K562 (cell line): Measurements from ENCODE around the gene PDPK1. TPM values are rescaled to one million over a fixed set of nuclear protein-coding genes. Genes with fewer than 3 reads are reported as not detected.

ENCODE experiments used
- CBX5 ChIP-seq: IDR thresholded peaks from 2 replicates; pipeline ENCODE4 v1.6.1; 2014; ENCODE audit warnings: low read depth, borderline replicate concordance
- CEBPB ChIP-seq: fragments of 450-650 bp; IDR thresholded peaks from 2 replicates; pipeline ENCODE4 v1.6.1; 2016; ENCODE audit warnings: missing genetic modification characterization, missing compliant biosample characterization
- CHD4 ChIP-seq: fragments of 200-600 bp; sonication (generic); IDR thresholded peaks from 3 replicates; pipeline ENCODE4 v1.6.1; 2012; ENCODE audit warnings: low read depth, mild to moderate bottlenecking, mixed read lengths, low read length, inconsistent platforms; ENCODE audit not compliant: insufficient read depth, insufficient replicate concordance, poor library complexity, severe bottlenecking
- CREB1 ChIP-seq, 2 experiments: sonication (generic) in 1 of 2; formaldehyde crosslinking in 1 of 2; IDR thresholded peaks; 2 replicates each; pipeline versions ENCODE4 v1.6.1 to v1.8.0; 2012 to 2022; ENCODE audit warnings: inconsistent platforms in 1 of 2, mild to moderate bottlenecking in 1 of 2, missing genetic modification reagents in 1 of 2, moderate library complexity in 1 of 2
- ETV6 ChIP-seq, 3 experiments: fragments of 150-350 bp in 1 of 3; sonication (generic) in 1 of 3; formaldehyde crosslinking in 1 of 3; IDR thresholded peaks; 2 replicates each; pipeline versions ENCODE4 v1.6.1 to v1.8.0; 2014 to 2022; ENCODE audit warnings: borderline replicate concordance in 2 of 3, low read depth in 2 of 3, antibody characterized with exemption in 1 of 3, low read length in 1 of 3, mild to moderate bottlenecking in 1 of 3, missing genetic modification reagents in 1 of 3
- HDAC2 ChIP-seq: fragments of 450-650 bp; IDR thresholded peaks from 2 replicates; pipeline ENCODE4 v1.6.1; 2016; ENCODE audit warnings: mild to moderate bottlenecking
- KLF10 ChIP-seq: fragments of 250-450 bp; sonication (Bioruptor Pico); IDR thresholded peaks from 2 replicates; pipeline ENCODE4 v1.6.1; 2021; ENCODE audit warnings: matching md5 sums
- LEF1 ChIP-seq: fragments of 450-650 bp; IDR thresholded peaks from 2 replicates; pipeline ENCODE4 v1.6.1; 2016; ENCODE audit warnings: mild to moderate bottlenecking
- NCOA2 ChIP-seq, 2 experiments: fragments of 450-650 bp; IDR thresholded peaks; 2 replicates each; pipeline ENCODE4 v1.6.1; 2018; ENCODE audit warnings: mild to moderate bottlenecking in 2 of 2, moderate library complexity in 1 of 2; ENCODE audit not compliant: partially characterized antibody in 2 of 2
- PCBP2 ChIP-seq: fragments of 200-400 bp; formaldehyde crosslinking; IDR thresholded peaks from 2 replicates; pipeline ENCODE4 v1.6.1; 2018; ENCODE audit warnings: low read length, low read depth, mild to moderate bottlenecking, moderate library complexity; ENCODE audit not compliant: poor library complexity, severe bottlenecking
- RREB1 ChIP-seq: fragments of 250-450 bp; sonication (Bioruptor Pico); IDR thresholded peaks from 2 replicates; pipeline ENCODE4 v1.4.0; 2020
- SMARCA4 ChIP-seq: fragments of 450-650 bp; IDR thresholded peaks from 2 replicates; pipeline ENCODE4 v1.6.1; 2016
- TEAD2 ChIP-seq: fragments of 450-650 bp; IDR thresholded peaks from 2 replicates; pipeline ENCODE4 v1.6.1; 2016; ENCODE audit warnings: missing genetic modification characterization, control low read depth, missing compliant biosample characterization
- TEAD4 ChIP-seq, 2 experiments: sonication (generic) in 1 of 2; formaldehyde crosslinking in 1 of 2; IDR thresholded peaks; 2 replicates each; pipeline versions ENCODE4 v1.6.1 to v1.8.0; 2012 to 2022; ENCODE audit warnings: borderline replicate concordance in 1 of 2, inconsistent platforms in 1 of 2, low read length in 1 of 2, mild to moderate bottlenecking in 1 of 2, missing genetic modification reagents in 1 of 2
- TGIF2 ChIP-seq: sonication (generic); formaldehyde crosslinking; IDR thresholded peaks from 2 replicates; pipeline ENCODE4 v1.8.1; 2022; ENCODE audit warnings: mild to moderate bottlenecking, missing genetic modification reagents, moderate library complexity
- ZBTB17 ChIP-seq: fragments of 450-650 bp; formaldehyde crosslinking; IDR thresholded peaks from 2 replicates; pipeline ENCODE4 v1.4.0; 2020; ENCODE audit warnings: mild to moderate bottlenecking
- ZBTB8A ChIP-seq: fragments of 450-650 bp; IDR thresholded peaks from 2 replicates; pipeline ENCODE4 v1.6.1; 2018; ENCODE audit warnings: mild to moderate bottlenecking, moderate library complexity; ENCODE audit not compliant: partially characterized antibody
- ZNF717 ChIP-seq: fragments of 250-450 bp; sonication (Bioruptor Pico); IDR thresholded peaks from 2 replicates; pipeline ENCODE4 v1.5.0; 2021
- polyA plus RNA-seq, 8 experiments: library from polyadenylated mRNA; depleted of rRNA in 4 of 8; stranded (reverse) in 5 of 8; unstranded in 3 of 8; fragments of >200 nt; fragmentation: Nextera tagmentation in 2 of 8; fragmentation: Illumina TruSeq in 1 of 8; extraction: Ambion mirVana in 2 of 8; extraction: Trizol in 1 of 8; gene quantifications; 2 replicates each; pipeline versions ENCODE4 v1.2.1 to v1.2.3, GENCODE V29; 2011 to 2014; ENCODE audit warnings: inconsistent platforms in 1 of 8, missing spikeins in 1 of 8
- total RNA-seq, 7 experiments: library from RNA; depleted of rRNA in 6 of 7; stranded (reverse); fragments of >200 nt in 6 of 7; fragmentation: Illumina TruSeq in 2 of 7; extraction: Trizol in 2 of 7; gene quantifications; 2 replicates each; pipeline versions ENCODE4 v1.2.1 to v1.2.3, GENCODE V29; 2011 to 2021; ENCODE audit warnings: low replicate concordance in 1 of 7
- TF ChIP-seq, protein P1 (sequence below): fragments of 250-450 bp; sonication (Bioruptor Pico); IDR thresholded peaks from 2 replicates; pipeline ENCODE4 v1.8.0; 2022; ENCODE audit warnings: moderate library complexity, mild to moderate bottlenecking, inconsistent platforms

Gene PDPK1
- total and polyA plus RNA-seq, 9 of the 15 experiments (the other 6 are each of a cell fraction or from before 2014, with no cell fraction given), result 4.0 to 37.2 (median 18.7) TPM

DNA sequence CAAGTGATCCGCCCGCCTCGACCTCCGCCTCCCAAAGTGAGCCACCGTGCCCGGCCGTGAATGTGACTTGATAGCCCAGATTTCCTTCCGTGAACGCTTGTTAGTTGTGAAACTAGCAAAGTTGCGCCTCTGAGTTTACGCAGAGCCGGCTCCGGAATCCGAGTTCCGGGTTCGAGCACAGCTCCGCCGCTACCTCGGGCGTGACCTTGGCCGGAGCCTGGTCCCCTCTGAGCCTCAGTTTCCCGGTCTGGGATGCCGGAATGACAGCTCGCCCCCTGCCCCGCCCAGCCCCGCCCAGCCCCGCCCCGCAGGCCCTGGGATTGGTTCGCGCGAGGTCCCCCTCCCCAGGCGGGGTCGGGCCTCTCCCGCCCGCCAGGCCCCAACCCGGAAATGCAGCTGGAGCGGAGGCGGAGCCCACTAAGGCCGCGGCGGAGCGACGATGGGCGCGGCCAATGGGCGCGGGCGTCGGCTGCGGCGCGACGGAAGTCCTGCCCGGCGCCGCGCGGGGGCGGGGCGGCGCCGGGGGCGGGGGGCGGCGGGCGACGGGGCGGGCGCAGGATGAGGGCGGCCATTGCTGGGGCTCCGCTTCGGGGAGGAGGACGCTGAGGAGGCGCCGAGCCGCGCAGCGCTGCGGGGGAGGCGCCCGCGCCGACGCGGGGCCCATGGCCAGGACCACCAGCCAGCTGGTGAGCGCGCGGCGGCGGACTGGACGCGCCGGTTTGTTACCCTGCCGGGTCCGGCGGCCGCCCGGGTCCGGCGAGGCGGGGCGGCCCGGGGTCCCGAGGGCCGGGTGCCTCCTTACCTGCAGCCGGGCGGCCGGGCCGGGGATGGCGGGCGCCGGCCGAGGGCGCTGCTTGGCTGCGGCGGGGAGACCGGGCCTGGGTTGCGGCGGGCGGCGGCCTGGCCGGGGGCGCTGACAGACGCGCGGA, at the start of gene PDPK1 (continued):
- TF ChIP-seq, protein P1, sequence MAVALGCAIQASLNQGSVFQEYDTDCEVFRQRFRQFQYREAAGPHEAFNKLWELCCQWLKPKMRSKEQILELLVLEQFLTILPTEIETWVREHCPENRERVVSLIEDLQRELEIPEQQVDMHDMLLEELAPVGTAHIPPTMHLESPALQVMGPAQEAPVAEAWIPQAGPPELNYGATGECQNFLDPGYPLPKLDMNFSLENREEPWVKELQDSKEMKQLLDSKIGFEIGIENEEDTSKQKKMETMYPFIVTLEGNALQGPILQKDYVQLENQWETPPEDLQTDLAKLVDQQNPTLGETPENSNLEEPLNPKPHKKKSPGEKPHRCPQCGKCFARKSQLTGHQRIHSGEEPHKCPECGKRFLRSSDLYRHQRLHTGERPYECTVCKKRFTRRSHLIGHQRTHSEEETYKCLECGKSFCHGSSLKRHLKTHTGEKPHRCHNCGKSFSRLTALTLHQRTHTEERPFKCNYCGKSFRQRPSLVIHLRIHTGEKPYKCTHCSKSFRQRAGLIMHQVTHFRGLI (CRISPR knock-in tag), result no peak
- TF ChIP-seq TEAD4 (IDR thresholded peaks at IDR 0.05; ENCODE audit: low read length) (no peak), TEAD4 (CRISPR knock-in tag; IDR thresholded peaks at IDR 0.05; ENCODE audit: borderline replicate concordance) (no peak), PCBP2 (no peak), ZNF717 (CRISPR knock-in tag) (no peak), CREB1 (IDR thresholded peaks at IDR 0.05) (peak; percentile 81), CREB1 (CRISPR knock-in tag; IDR thresholded peaks at IDR 0.05) (peak; percentile 88), CEBPB (tag) (0 out of 2 replicates have a peak, but pooled peaks have one; percentile 17), SMARCA4 (no peak), CHD4 (no peak), RREB1 (CRISPR knock-in tag) (no peak), TGIF2 (CRISPR knock-in tag) (no peak), ZBTB8A (no peak), LEF1 (no peak), HDAC2 (no peak), NCOA2 (IDR thresholded peaks at IDR 0.05; ENCODE audit: partially characterized antibody in 2 of 2) (no peak), TEAD2 (no peak), KLF10 (CRISPR knock-in tag) (no peak), CBX5 (no peak), ETV6 (IDR thresholded peaks at IDR 0.05; ENCODE audit: borderline replicate concordance in 1 of 2, low read depth in 2 of 2, low read length in 1 of 2) (no peak), ETV6 (CRISPR knock-in tag; IDR thresholded peaks at IDR 0.05; ENCODE audit: borderline replicate concordance) (no peak), ZBTB17 (no peak)
